Activated CD4-positive, alpha-beta T cell treated with anti-CD3 and anti-CD28 coated beads for 36 hours (primary cell): ENCODE data around the gene MRPL48. TPM values are rescaled to one million over a fixed set of nuclear protein-coding genes. Genes with fewer than 3 reads are reported as not detected.
"Not testable (repeated sequence)": the region's sequence is repeated elsewhere in the genome, so short reads cannot be mapped to it uniquely, and the experiment has no call there.

ENCODE experiments used
- ATAC-seq: fragments of 200-7000 bp; cut with Tn5 transposase; one replicate; pipeline ENCODE4 v1.10.0; 2021; ENCODE audit warnings: mild to moderate bottlenecking, moderate library complexity
- CTCF ChIA-PET: fragments of 350-600 bp; sonication (Branson Sonifier 250); formaldehyde crosslinking; loops from one replicate; lab custom pipeline; 2021; ENCODE audit warnings: antibody characterized with exemption; lab: Charles Lee
- POLR2A ChIA-PET: fragments of 350-600 bp; sonication (Branson Sonifier 250); formaldehyde crosslinking; loops from one replicate; lab custom pipeline; 2021; ENCODE audit warnings: antibody characterized with exemption, inconsistent platforms; lab: Charles Lee
- DNase-seq: peaks from one replicate; pipeline ENCODE4 v3.0.0-alpha.2; 2020
- H3K27ac Mint-ChIP-seq: one replicate; pipeline ENCODE4 v1.8.0; 2021; ENCODE audit warnings: mixed read lengths
- H3K27me3 Mint-ChIP-seq: one replicate; pipeline ENCODE4 v1.8.0; 2021; ENCODE audit warnings: mixed read lengths
- H3K36me3 Mint-ChIP-seq: one replicate; pipeline ENCODE4 v1.8.0; 2021; ENCODE audit warnings: low read depth, mixed read lengths
- H3K4me1 Mint-ChIP-seq: one replicate; pipeline ENCODE4 v1.8.0; 2021; ENCODE audit warnings: mixed read lengths
- H3K4me3 Mint-ChIP-seq: one replicate; pipeline ENCODE4 v1.8.0; 2021; ENCODE audit warnings: mild to moderate bottlenecking, moderate library complexity, mixed read lengths
- H3K9me3 Mint-ChIP-seq: one replicate; pipeline ENCODE4 v1.8.0; 2021; ENCODE audit warnings: low read depth, mixed read lengths
- intact Hi-C, 2 experiments: fragments of 100-400 bp; cut with DNase I in 1 of 2; cut with micrococcal nuclease in 1 of 2; formaldehyde crosslinking; loops; one replicate each; pipeline versions ENCODE4 v1.14.2 to v1.15.1; 2022 to 2024; cut with DNase I, micrococcal nuclease
- total RNA-seq, 2 experiments: library from RNA; stranded (reverse); gene quantifications; one replicate each; pipeline ENCODE4 v1.2.3, GENCODE V29; 2021

The MRPL48 gene
- total RNA-seq, 2 experiments from 2014 or later, result 48.5 to 52.0 TPM

- CTCF ChIA-PET, result interaction anchor here (0.5 to 5.5 kb wide), 7 partner anchors 9 to 85 kb away, joined by 3 to 53 read pairs (median 3); partner anchors contain the start of genes MRPL48 and RAB6A
- H3K4me1 Mint-ChIP-seq, result peaks cover 10% of the 10 kb centered on the region
- H3K27me3 Mint-ChIP-seq, result no peaks in the 10 kb centered on the region
- intact Hi-C loops, result loop anchor here (1.0 to 2.0 kb wide), 8 partner anchors 8 to 1699 kb away; partner anchors contain the start of genes COA4 (in 2 of the 2), PAAF1 (in 2 of the 2), RAB6A (in 2 of the 2) and FAM168A (in 1 of the 2)
- DNase-seq, result peak; percentile 100
- POLR2A ChIA-PET, result interaction anchor here (0.6 to 2.4 kb wide), 5 partner anchors 9 to 391 kb away, joined by 4 to 40 read pairs (median 4); partner anchors contain the start of genes C2CD3, PPME1 and RAB6A
- H3K36me3 Mint-ChIP-seq, result no peaks in the 10 kb centered on the region
- no peaks in the 10 kb centered on the region for H3K9me3 Mint-ChIP-seq
- H3K27ac Mint-ChIP-seq, result peak overlapping the region; percentile 98
- ATAC-seq, result peak; percentile 97
- H3K4me3 Mint-ChIP-seq, result peak overlapping the region; percentile 80
These were observed 8.4 kb upstream of the MRPL48 start for GRCh38 chr11:73779084-73779902.

- intact Hi-C loops, result no loop called here
- Mint-ChIP-seq H3K4me3 (no peak overlapping the region), H3K27me3 (no peaks in the 10 kb centered on the region), H3K9me3 (no peaks in the 10 kb centered on the region), H3K27ac (no peak overlapping the region), H3K4me1 (peaks cover 10% of the 10 kb centered on the region), H3K36me3 (no peaks in the 10 kb centered on the region)
- ATAC-seq (no peak), DNase-seq (no peak)
- POLR2A ChIA-PET, result no interaction called here
- CTCF ChIA-PET, result no interaction called here
These were observed 6.4 kb upstream of the MRPL48 start for GRCh38 chr11:73781303-73781702.

DNA sequence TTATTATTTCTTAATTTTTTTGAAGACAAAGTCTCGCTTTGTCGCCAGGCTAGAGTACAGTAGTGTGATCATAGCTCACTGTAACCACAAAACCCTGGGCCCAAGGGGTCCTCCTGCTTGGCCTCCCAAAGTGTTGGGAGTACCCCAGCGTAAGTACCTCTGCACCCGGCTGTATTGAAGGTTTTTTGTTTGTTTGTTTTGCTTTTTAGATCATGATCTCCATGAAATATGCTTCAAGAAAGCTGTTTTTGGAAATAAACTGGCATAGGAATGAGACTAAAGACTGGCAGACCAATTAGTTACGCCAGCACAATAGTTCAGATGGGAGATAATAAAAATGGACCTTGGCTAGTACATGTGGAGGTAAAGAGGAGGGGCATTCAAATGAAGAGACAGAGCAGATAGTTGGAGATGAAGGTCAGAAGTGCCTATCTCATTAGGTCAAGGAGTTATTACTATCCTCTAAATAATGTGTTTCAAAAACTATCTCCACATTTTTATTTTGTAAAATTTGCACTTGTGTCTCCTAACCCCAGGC is 4.1 kb upstream of the MRPL48 start:
- POLR2A ChIA-PET, result no interaction called here

DNA sequence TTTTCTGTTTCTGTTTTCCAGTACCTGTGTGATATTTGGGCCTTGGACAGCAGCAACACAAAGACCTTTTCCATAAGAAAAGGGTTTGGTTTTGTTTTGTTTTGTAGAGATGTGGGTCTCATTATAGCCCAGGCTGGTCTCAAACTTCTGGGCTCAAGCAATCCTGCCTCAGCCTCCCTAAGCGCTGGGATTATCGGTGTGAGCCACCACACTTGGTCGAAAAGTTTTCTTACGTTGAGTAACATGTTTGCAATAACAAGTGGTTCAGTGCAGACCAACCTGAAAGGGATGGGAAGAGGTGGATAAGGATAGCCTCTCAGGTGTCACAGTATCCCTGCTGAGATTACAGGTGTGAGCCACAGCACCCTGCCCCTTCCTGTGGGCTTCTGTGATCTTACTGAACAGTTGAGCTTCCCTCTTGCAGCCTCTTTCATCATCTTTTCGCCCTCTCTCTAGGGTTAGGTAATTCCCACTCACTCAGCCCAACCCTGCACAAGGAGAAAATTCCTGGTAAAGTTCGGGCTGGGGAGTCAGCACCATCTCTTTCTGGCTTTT is 3.5 kb upstream of the MRPL48 start:
- H3K36me3 Mint-ChIP-seq, result no peaks in the 10 kb centered on the region
- POLR2A ChIA-PET, result no interaction called here
- no peaks in the 10 kb centered on the region for H3K27me3 Mint-ChIP-seq
- H3K4me1 Mint-ChIP-seq, result peaks cover 1% of the 10 kb centered on the region
- H3K27ac Mint-ChIP-seq, result no peak overlapping the region
- H3K9me3 Mint-ChIP-seq, result no peaks in the 10 kb centered on the region
- CTCF ChIA-PET, result no interaction called here
- DNase-seq (no peak), ATAC-seq (no peak)
- intact Hi-C loops, result no loop called here
- no peak overlapping the region for H3K4me3 Mint-ChIP-seq

More for the DNA sequence above, 4.1 kb upstream of the MRPL48 start:
- CTCF ChIA-PET, result no interaction called here
- peaks cover 6% of the 10 kb centered on the region for H3K4me1 Mint-ChIP-seq
- no peak overlapping the region for H3K4me3 Mint-ChIP-seq
- intact Hi-C loops, result no loop called here
- no peaks in the 10 kb centered on the region for H3K9me3 Mint-ChIP-seq
- H3K27me3 Mint-ChIP-seq, result no peaks in the 10 kb centered on the region
- ATAC-seq (no peak), DNase-seq (no peak)
- no peaks in the 10 kb centered on the region for H3K36me3 Mint-ChIP-seq
- no peak overlapping the region for H3K27ac Mint-ChIP-seq

DNA sequence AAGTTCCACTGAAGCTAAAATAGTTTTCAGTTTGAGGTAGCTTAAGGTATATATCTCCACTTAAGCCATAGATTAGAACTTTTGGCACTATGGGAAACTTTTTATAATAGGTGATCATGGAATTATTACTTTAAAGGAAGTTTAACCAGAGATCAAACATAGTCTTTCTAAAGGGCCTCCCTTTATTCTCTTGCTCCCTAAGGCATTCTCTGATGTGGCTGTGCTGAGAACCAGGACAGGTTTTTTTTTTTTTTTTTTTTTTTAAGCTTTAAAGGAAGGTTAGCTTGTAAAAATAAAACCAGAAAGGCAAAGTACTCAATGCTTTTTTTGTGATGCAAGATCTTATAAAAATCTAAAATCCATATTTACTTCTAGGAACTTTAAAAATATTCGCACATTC is 2.9 kb upstream of the MRPL48 start:
- Mint-ChIP-seq H3K4me1 (peaks cover 6% of the 10 kb centered on the region), H3K36me3 (peaks cover 2% of the 10 kb centered on the region), H3K4me3 (no peak overlapping the region), H3K27me3 (no peaks in the 10 kb centered on the region), H3K9me3 (no peaks in the 10 kb centered on the region), H3K27ac (no peak overlapping the region)
- ChIA-PET POLR2A (no interaction called here), CTCF (no interaction called here)
- DNase-seq, result no peak
- intact Hi-C loops, result loop anchor here in 1 of 2 experiments (5.0 kb wide), 3 partner anchors 57 to 808 kb away; partner anchors contain the start of genes PGM2L1 and POLD3
- ATAC-seq, result no peak

- H3K4me1 Mint-ChIP-seq, ATAC-seq, H3K9me3 Mint-ChIP-seq, POLR2A ChIA-PET, H3K4me3 Mint-ChIP-seq, H3K27ac Mint-ChIP-seq, H3K36me3 Mint-ChIP-seq, CTCF ChIA-PET, DNase-seq, H3K27me3 Mint-ChIP-seq: not testable (repeated sequence)
- intact Hi-C loops, result loop anchor here in 1 of 2 experiments (5.0 kb wide), 3 partner anchors 58 to 807 kb away; partner anchors contain the start of genes PGM2L1 and POLD3
These were observed 2.2 kb upstream of the MRPL48 start for GRCh38 chr11:73785467-73785866.

GRCh38 chr11:73787051-73787642 is 527 bp upstream of the MRPL48 start:
- Mint-ChIP-seq H3K36me3 (peaks cover 3% of the 10 kb centered on the region), H3K4me3 (peak overlapping the region; percentile 92), H3K27me3 (no peaks in the 10 kb centered on the region), H3K4me1 (peaks cover 9% of the 10 kb centered on the region), H3K27ac (peak overlapping the region; percentile 99), H3K9me3 (no peaks in the 10 kb centered on the region)
- intact Hi-C loops, result loop anchor here (1.0 to 5.0 kb wide), 5 partner anchors 8 to 805 kb away; partner anchors contain the start of genes PGM2L1 (in 1 of the 2), POLD3 (in 1 of the 2) and RAB6A (in 1 of the 2)
- POLR2A ChIA-PET, result no interaction called here
- DNase-seq (peak; percentile 31), ATAC-seq (no peak)
- CTCF ChIA-PET, result interaction anchor here (1.6 to 2.0 kb wide), 2 partner anchors 8 to 10 kb away, joined by 4 to 5 read pairs; no protein-coding TSS in a partner anchor

DNA sequence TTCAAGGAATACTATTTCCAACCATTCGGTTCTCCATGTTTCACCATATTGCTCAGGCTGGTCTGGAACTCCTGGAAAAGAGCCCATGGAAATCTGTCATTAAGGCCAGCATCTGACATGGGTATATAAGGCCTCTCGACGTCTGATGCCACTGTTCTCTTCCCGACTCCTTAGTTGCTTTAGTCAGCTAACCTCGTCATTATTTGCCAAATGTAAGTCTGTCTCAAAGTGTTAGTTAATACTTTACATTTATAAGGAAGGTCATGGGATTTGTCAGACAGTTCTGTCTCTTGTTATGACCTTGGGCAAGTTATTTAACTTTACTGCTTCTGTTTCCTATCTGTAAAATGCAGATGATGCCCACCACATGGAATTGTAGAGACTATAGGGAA is 1.6 kb downstream of the MRPL48 start:
- ChIA-PET CTCF (no interaction called here), POLR2A (no interaction called here)
- H3K27ac Mint-ChIP-seq, result peak overlapping the region; percentile 59
- H3K36me3 Mint-ChIP-seq, result peaks cover 6% of the 10 kb centered on the region
- no peaks in the 10 kb centered on the region for H3K27me3 Mint-ChIP-seq
- no peaks in the 10 kb centered on the region for H3K9me3 Mint-ChIP-seq
- H3K4me1 Mint-ChIP-seq, result peaks cover 10% of the 10 kb centered on the region
- intact Hi-C loops, result loop anchor here (2.0 to 5.0 kb wide), 5 partner anchors 62 to 803 kb away; partner anchors contain the start of genes COA4 (in 1 of the 2), PAAF1 (in 1 of the 2), PGM2L1 (in 1 of the 2) and POLD3 (in 1 of the 2)
- H3K4me3 Mint-ChIP-seq, result peak overlapping the region; percentile 92
- no peak for DNase-seq
- ATAC-seq, result no peak

DNA sequence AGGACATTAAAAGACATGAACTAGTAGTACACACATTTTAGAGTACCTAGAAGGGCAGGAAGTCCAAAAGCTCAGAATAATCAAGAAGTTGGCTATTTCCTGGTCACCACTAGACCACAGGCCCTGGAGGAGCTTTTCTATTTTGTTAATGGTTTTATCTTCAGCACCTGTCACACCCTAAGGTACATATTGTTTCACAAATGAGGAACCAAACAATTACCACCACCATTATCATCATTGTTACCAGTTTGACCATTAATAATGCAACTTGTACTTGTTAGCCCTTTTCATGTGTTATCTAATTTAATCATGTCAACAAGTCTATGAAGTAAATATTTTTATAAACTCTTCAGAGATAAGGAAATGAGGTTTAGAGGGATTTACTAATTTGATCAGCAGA is 4.9 kb downstream of the MRPL48 start:
- peaks cover 10% of the 10 kb centered on the region for H3K4me1 Mint-ChIP-seq
- H3K27me3 Mint-ChIP-seq, result no peaks in the 10 kb centered on the region
- H3K4me3 Mint-ChIP-seq, result no peak overlapping the region
- no peak for ATAC-seq
- peaks cover 8% of the 10 kb centered on the region for H3K36me3 Mint-ChIP-seq
- H3K27ac Mint-ChIP-seq, result no peak overlapping the region
- ChIA-PET POLR2A (no interaction called here), CTCF (no interaction called here)
- no peaks in the 10 kb centered on the region for H3K9me3 Mint-ChIP-seq
- no peak for DNase-seq
- intact Hi-C loops, result no loop called here

- peaks cover 4% of the 10 kb centered on the region for H3K4me1 Mint-ChIP-seq
- no peak overlapping the region for H3K4me3 Mint-ChIP-seq
- H3K27me3 Mint-ChIP-seq, result no peaks in the 10 kb centered on the region
- ATAC-seq, result no peak
- ChIA-PET POLR2A (no interaction called here), CTCF (interaction anchor here (1.9 kb wide), 1 partner anchor 8 kb away, joined by 4 read pairs; the partner anchor contains the start of gene MRPL48)
- no peak for DNase-seq
- intact Hi-C loops, result no loop called here
- no peak overlapping the region for H3K27ac Mint-ChIP-seq
- H3K9me3 Mint-ChIP-seq, result no peaks in the 10 kb centered on the region
- peaks cover 9% of the 10 kb centered on the region for H3K36me3 Mint-ChIP-seq
These were observed 8.4 kb downstream of the MRPL48 start for GRCh38 chr11:73795925-73796632.
